ENCODE data around the gene EVI2A. TPM values are rescaled to one million over a fixed set of nuclear protein-coding genes. Genes with fewer than 3 reads are reported as not detected.
"Not testable (repeated sequence)": the region's sequence is repeated elsewhere in the genome, so short reads cannot be mapped to it uniquely, and the experiment has no call there.

Gene EVI2A
- total RNA-seq, 1 donor from 2014 or later = not detected

DNA sequence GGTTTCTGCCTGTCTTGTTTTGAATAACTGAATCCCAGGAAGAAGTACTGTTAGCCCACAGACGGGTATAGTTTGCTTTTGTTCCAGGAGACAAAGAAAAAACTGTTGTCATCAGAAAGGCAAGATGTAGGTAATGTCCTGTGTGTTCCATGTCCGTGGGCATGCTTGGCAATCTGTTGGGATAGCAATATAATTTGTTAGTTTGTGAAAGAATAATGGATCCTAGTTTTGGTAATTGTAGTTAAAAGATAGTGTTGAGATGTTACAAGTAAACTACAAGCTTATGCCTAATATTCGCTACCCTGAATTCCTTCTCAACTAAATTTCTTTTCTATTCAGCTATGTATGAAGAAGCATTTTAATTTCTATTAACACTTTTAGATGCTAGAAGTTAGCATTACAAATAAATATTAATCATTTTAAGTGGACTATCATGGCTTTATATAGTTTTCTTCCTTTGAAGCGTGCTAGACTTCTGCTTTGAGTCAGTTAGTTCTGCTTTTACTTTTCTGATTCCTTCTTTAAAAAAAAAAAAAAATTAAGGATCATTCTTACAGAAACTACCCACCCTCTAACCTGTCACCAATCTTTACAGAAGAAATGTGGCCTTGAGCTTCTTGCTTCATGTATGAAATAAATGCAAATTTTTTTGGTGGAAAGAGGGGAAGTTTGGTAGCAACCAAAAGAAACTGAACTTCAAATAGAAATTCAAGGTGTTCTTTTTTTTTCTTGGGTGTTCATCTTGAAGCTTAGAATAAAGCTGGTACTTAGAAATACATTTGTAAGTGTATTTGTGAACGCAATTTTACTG lies 2.4 kb downstream of the EVI2A start:
- Mint-ChIP-seq H3K4me1 (no peaks in the 10 kb centered on the region), H3K27me3 (ENCODE audit: low read depth) (no peaks in the 10 kb centered on the region), H3K9me3 (no peaks in the 10 kb centered on the region), H3K36me3 (peaks cover 2% of the 10 kb centered on the region), H3K4me3 (no peak overlapping the region), H3K27ac (no peak overlapping the region)
- DNase-seq (ENCODE audit: low spot score in 2 of 2, unreplicated experiment in 2 of 2) = no peak
- TF ChIP-seq, protein P1, sequence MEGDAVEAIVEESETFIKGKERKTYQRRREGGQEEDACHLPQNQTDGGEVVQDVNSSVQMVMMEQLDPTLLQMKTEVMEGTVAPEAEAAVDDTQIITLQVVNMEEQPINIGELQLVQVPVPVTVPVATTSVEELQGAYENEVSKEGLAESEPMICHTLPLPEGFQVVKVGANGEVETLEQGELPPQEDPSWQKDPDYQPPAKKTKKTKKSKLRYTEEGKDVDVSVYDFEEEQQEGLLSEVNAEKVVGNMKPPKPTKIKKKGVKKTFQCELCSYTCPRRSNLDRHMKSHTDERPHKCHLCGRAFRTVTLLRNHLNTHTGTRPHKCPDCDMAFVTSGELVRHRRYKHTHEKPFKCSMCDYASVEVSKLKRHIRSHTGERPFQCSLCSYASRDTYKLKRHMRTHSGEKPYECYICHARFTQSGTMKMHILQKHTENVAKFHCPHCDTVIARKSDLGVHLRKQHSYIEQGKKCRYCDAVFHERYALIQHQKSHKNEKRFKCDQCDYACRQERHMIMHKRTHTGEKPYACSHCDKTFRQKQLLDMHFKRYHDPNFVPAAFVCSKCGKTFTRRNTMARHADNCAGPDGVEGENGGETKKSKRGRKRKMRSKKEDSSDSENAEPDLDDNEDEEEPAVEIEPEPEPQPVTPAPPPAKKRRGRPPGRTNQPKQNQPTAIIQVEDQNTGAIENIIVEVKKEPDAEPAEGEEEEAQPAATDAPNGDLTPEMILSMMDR (IDR thresholded peaks at IDR 0.05; ENCODE audit: unreplicated experiment) = no peak

DNA sequence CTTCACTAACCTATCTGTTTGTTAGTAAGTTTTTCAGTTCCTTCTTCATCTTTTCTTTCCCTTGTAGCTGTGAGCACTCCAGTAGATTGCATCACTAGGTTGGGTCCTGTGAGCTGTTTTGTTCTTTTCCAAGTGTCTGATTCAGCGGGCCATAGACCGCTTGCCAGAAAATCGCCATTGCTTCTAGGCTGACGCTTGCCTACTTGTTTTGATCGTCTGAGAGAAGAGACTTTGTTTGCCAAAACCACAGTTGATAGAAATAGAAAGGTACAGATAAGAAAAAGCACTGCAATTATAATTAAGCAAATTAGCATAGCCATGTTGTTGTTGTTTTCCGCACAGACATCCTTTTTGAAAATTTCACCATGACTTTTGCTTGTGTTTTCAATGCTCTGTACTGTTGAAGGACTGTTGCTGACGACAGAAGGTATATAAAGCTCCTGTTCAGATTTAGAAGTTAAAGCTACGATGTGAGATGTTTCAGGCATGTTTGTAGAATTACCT lies 3.1 kb downstream of the EVI2A start:
- H3K36me3 Mint-ChIP-seq = peaks cover 4% of the 10 kb centered on the region
- no peak for DNase-seq (ENCODE audit: low spot score in 2 of 2, unreplicated experiment in 2 of 2)

DNA sequence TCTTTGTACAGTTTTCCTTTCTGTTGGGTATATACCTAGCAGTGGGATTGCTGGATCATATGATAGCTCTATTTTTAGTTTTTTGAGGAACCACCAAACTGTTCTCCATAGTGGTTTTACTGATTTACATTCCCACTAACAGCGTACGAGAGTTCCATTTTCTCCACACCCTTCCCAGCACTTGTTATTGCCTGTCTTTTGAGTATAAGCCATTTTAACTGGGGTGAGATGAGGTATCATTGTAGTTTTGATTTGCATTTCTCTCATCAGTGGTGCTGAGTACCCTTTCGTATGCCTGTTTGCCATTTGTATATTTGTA lies 6.7 kb downstream of the EVI2A start:
- H3K27me3 Mint-ChIP-seq (ENCODE audit: low read depth) = no peaks in the 10 kb centered on the region
- H3K27ac Mint-ChIP-seq = no peak overlapping the region
- DNase-seq (ENCODE audit: low spot score in 2 of 2, unreplicated experiment in 2 of 2) = no peak
- H3K4me1 Mint-ChIP-seq = no peaks in the 10 kb centered on the region
- no peak overlapping the region for H3K4me3 Mint-ChIP-seq
- H3K9me3 Mint-ChIP-seq = no peaks in the 10 kb centered on the region
- peaks cover 5% of the 10 kb centered on the region for H3K36me3 Mint-ChIP-seq
- TF ChIP-seq, protein P1 (IDR thresholded peaks at IDR 0.05; ENCODE audit: unreplicated experiment) = no peak

More for the DNA sequence above, 3.1 kb downstream of the EVI2A start:
- Mint-ChIP-seq H3K4me1 (no peaks in the 10 kb centered on the region), H3K4me3 (no peak overlapping the region), H3K27me3 (ENCODE audit: low read depth) (no peaks in the 10 kb centered on the region), H3K27ac (no peak overlapping the region), H3K9me3 (no peaks in the 10 kb centered on the region)
- TF ChIP-seq, protein P1 (IDR thresholded peaks at IDR 0.05; ENCODE audit: unreplicated experiment) = no peak

DNA sequence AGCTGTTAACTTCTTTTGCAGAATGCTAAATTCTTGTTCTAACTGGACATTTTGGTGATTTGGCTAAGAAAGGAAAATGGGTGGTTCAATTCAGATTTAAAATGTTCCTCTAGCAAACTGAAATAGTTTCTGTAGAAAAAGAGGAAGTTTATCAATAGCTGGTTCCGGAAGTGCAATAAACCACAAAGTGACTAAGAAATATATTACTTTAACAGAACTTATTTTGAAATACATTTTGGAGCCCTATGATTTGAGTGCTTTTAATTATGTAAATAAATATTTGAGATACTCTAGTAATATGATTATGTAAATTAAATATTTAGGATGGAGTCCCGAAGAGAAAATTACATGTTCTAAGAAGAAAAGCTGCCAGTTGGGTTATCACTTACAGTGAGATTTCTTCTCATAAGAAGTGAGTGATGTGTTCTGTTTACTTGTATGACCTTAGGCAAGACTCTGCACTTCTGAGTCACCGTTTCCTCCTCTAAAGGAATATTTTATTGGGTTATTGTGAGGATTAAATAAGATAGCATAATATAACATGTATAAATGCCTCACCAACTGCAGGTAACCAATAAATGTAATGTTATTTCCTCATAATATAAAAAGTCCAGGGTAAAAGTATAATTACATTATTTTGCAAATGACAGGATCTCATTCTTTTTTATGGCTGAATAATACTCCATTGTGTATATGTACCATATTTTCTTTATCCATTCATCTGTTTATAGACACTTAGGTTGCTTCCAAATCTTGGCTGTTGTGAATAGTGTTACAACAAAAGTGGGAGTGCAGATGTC lies 7.2 kb downstream of the EVI2A start, which contains the start of gene EVI2B:
Gene EVI2B, minus strand, starts transcription at position 73 of the 800 bp plus-strand sequence. CDS start 8,445 bp downstream, outside the sequence.
- no peak within 1 kb of the TSS for H3K27ac Mint-ChIP-seq
- peaks cover 5% of the 10 kb centered on the region for H3K36me3 Mint-ChIP-seq
- TF ChIP-seq, protein P1 (IDR thresholded peaks at IDR 0.05; ENCODE audit: unreplicated experiment) = no peak
- no peaks in the 10 kb centered on the region for H3K9me3 Mint-ChIP-seq
- H3K4me1 Mint-ChIP-seq = no peaks in the 10 kb centered on the region
- H3K27me3 Mint-ChIP-seq (ENCODE audit: low read depth) = no peaks in the 10 kb centered on the region
- H3K4me3 Mint-ChIP-seq = no peak within 1 kb of the TSS
- DNase-seq (ENCODE audit: low spot score in 2 of 2, unreplicated experiment in 2 of 2) = no peak

DNA sequence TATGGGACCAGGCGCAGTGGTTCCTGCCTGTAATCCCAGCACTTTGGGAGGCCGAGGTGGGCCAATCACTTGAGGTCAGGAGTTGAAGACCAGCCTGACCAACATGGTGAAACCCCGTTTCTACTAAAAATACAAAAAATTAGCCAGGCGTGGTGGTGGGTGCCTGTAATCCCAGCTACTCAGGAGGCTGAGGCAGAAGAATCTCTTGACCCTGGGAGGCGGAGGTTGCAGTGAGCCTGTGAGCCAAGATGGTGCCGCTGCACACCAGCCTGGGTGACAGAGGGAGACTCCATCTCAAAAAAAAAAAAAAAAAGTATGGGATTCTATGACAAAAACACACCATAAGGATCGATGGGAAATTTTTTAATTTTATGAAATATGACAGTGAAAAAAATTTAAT lies 9.2 kb downstream of the EVI2A start:
- not testable (repeated sequence) for H3K27me3 Mint-ChIP-seq (ENCODE audit: low read depth); DNase-seq (ENCODE audit: low spot score in 2 of 2, unreplicated experiment in 2 of 2); H3K27ac Mint-ChIP-seq; H3K4me3 Mint-ChIP-seq; H3K9me3 Mint-ChIP-seq; H3K36me3 Mint-ChIP-seq
- peaks cover 13% of the 10 kb centered on the region for H3K4me1 Mint-ChIP-seq

DNA sequence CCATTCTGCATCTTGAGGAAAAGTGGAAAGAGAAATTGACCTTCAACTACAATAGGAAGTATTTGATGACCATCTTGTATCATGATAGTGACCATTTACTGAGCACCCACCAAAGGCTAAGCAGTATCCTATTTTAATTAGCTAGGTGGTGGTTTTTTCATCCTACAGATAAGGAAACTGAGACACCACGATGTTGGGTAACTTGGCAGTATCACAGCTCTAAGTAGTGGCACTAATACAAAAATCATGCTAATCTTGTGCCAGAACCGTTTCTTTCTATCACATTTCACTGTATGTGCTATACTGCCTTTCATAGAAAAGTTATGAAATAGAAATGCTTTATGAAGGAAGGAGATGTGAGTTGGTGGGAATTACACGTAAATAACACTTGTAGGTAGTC lies 9.9 kb downstream of the EVI2A start:
- no peak for DNase-seq (ENCODE audit: low spot score in 2 of 2, unreplicated experiment in 2 of 2)
- Mint-ChIP-seq H3K4me1 (peaks cover 13% of the 10 kb centered on the region), H3K36me3 (peaks cover 5% of the 10 kb centered on the region), H3K27ac (no peak overlapping the region), H3K9me3 (no peaks in the 10 kb centered on the region), H3K27me3 (ENCODE audit: low read depth) (no peaks in the 10 kb centered on the region), H3K4me3 (no peak overlapping the region)
- TF ChIP-seq, protein P1 (IDR thresholded peaks at IDR 0.05; ENCODE audit: unreplicated experiment) = no peak

Data from mesothelial cell of epicardium (in vitro differentiated cells).